Ishikawa (cell line): Measurements from ENCODE around the gene CETN3.

ENCODE experiments used
- CEBPB ChIP-seq: IDR thresholded peaks from 2 replicates; pipeline ENCODE4 v1.6.1; 2012
- CREB1 ChIP-seq: IDR thresholded peaks from 2 replicates; pipeline ENCODE4 v1.6.1; 2012; ENCODE audit warnings: low read depth
- EGR1 ChIP-seq: IDR thresholded peaks from 2 replicates; pipeline ENCODE4 v1.6.1; 2012
- EP300 ChIP-seq: IDR thresholded peaks from 2 replicates; pipeline ENCODE4 v1.6.1; 2012; ENCODE audit warnings: borderline replicate concordance
- FOXM1 ChIP-seq: IDR thresholded peaks from 2 replicates; pipeline ENCODE4 v1.6.1; 2012; ENCODE audit warnings: low read depth, borderline replicate concordance
- MAX ChIP-seq: IDR thresholded peaks from 2 replicates; pipeline ENCODE4 v1.6.1; 2012
- NFIC ChIP-seq: IDR thresholded peaks from 2 replicates; pipeline ENCODE4 v1.6.1; 2012
- RAD21 ChIP-seq: IDR thresholded peaks from 2 replicates; pipeline ENCODE4 v1.6.1; 2012; ENCODE audit warnings: low read depth
- REST ChIP-seq: IDR thresholded peaks from 2 replicates; pipeline ENCODE4 v1.6.1; 2012; ENCODE audit warnings: low read depth, mild to moderate bottlenecking
- TAF1 ChIP-seq: IDR thresholded peaks from 2 replicates; pipeline ENCODE4 v1.6.1; 2012; ENCODE audit warnings: low read depth, mild to moderate bottlenecking
- TCF12 ChIP-seq: IDR thresholded peaks from 2 replicates; pipeline ENCODE4 v1.6.1; 2012; ENCODE audit warnings: low read depth
- TEAD4 ChIP-seq: IDR thresholded peaks from 2 replicates; pipeline ENCODE4 v1.6.1; 2012
- USF1 ChIP-seq: IDR thresholded peaks from 2 replicates; pipeline ENCODE4 v1.6.1; 2012
- YY1 ChIP-seq: IDR thresholded peaks from 2 replicates; pipeline ENCODE4 v1.6.1; 2012; ENCODE audit warnings: low read depth
- ZBTB7A ChIP-seq: IDR thresholded peaks from 2 replicates; pipeline ENCODE4 v1.6.1; 2012; ENCODE audit warnings: low read depth

The CETN3 gene

GRCh38 chr5:90359073-90359920 is 50.3 kb downstream of the CETN3 start:
- TF ChIP-seq EP300 (no peak), EGR1 (no peak), TAF1 (no peak), CREB1 (no peak), ZBTB7A (no peak), TCF12 (no peak), REST (no peak), USF1 (no peak), TEAD4 (no peak)

GRCh38 chr5:90356622-90357021 is 52.9 kb downstream of the CETN3 start:
- TF ChIP-seq RAD21 = no peak
- TF ChIP-seq USF1 = no peak
- TF ChIP-seq NFIC = no peak
- TF ChIP-seq CREB1 = no peak
- no peak for TF ChIP-seq FOXM1
- TF ChIP-seq MAX = no peak
- no peak for TF ChIP-seq TAF1
- TF ChIP-seq CEBPB = no peak
- no peak for TF ChIP-seq EP300
- no peak for TF ChIP-seq TCF12
- TF ChIP-seq ZBTB7A = no peak
- TF ChIP-seq YY1 = no peak
- no peak for TF ChIP-seq TEAD4
- TF ChIP-seq REST = no peak
- no peak for TF ChIP-seq EGR1

- TF ChIP-seq MAX (no peak), CEBPB (no peak), TEAD4 (no peak), EP300 (no peak), TCF12 (no peak)
These were observed 53.4 kb downstream of the CETN3 start for GRCh38 chr5:90356176-90356575.

- TF ChIP-seq NFIC (no peak), TAF1 (no peak), YY1 (no peak), MAX (no peak), TEAD4 (no peak), CEBPB (no peak), CREB1 (no peak), ZBTB7A (no peak), USF1 (no peak), FOXM1 (no peak), TCF12 (no peak), EGR1 (no peak), REST (no peak), RAD21 (no peak)
These were observed 53.9 kb downstream of the CETN3 start for GRCh38 chr5:90355635-90356034.
